ENCODE data around the gene ERFE.

- no peak for TF ChIP-seq CTCF (IDR thresholded peaks at IDR 0.05; ENCODE audit: insufficient read depth, low read length, poor library complexity, severe bottlenecking)
- no peak for TF ChIP-seq EZH2phosphoT487 (conservative IDR thresholded peaks at IDR 0.05; ENCODE audit: low read length)
These were observed 30.2 kb upstream of the ERFE start for GRCh38 chr2:238128534-238129001.
